GM18526 (cell line): ENCODE measurements around the gene SPIN1.

Experiments used
- POLR2A ChIP-seq: IDR thresholded peaks from 3 replicates; pipeline ENCODE4 v1.6.1; 2011; ENCODE audit not compliant: insufficient read length; ENCODE audit errors: extremely low read depth

Gene SPIN1

DNA sequence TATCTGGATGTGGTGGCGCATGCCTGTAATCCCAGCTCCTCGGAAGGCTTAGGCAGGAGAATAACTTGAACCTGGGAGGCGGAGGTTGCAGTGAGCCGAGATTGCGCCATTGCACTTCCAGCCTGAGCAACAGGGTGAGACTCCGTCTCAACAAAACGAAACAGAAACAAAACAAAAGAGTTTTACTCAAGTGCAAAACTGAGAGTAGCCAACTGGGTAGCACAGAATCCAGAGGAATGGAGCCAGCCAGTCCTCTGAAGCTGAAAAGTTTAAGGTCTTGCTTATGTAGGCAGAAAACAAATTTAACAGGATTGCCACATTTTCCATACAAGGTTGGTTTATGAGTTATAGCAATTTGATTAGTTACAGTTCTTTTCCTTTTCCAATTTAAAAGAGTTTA is 32.0 kb downstream of the SPIN1 start:
- no peak for TF ChIP-seq POLR2A

DNA sequence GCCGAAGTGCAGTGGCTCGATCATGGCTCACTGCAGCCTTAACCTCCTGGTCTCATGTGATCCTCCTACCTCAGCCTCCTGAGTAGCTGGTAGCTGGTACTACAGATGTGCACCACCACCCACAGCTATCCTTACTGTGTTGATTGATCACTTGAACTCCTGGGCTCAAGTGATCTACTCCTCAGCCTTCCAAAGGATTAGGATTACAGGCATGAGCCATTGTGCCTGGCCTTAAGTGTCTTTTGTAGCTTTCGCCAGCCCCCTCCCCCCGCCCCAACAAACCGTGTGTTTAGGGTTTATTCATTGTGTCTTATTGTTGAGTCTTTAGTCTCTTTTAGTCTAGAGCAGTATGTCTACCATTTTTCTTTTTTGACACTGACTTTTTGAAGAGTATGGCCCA is 33.1 kb downstream of the SPIN1 start:
- TF ChIP-seq POLR2A: no peak

DNA sequence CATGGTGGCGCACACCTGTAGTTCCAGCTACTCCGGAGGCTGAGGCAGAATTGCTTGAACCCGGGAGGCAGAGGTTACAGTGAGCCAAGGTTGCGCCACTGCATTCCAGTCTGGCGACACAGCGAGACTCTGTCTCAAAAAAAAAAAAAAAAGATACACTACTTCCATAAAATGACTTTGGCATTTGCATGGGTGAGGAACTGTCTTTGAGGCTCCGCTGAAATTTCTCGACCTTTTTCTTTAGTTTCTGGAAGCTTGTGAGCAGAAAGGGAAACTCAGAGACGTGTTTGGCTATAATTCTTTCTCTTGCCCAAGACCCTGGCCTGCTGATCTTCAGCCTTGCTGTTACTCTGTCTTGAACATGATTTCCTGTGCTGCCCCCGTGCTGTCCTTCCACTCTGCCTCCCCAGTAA is 37.3 kb downstream of the SPIN1 start:
- TF ChIP-seq POLR2A: no peak

GRCh38 chr9:88426651-88427050 is 38.4 kb downstream of the SPIN1 start:
- no peak for TF ChIP-seq POLR2A

GRCh38 chr9:88429595-88430430 is 41.6 kb downstream of the SPIN1 start:
- TF ChIP-seq POLR2A: no peak

- TF ChIP-seq POLR2A: no peak
Observed at GRCh38 chr9:88433583-88434255, 45.5 kb downstream of the SPIN1 start.

DNA sequence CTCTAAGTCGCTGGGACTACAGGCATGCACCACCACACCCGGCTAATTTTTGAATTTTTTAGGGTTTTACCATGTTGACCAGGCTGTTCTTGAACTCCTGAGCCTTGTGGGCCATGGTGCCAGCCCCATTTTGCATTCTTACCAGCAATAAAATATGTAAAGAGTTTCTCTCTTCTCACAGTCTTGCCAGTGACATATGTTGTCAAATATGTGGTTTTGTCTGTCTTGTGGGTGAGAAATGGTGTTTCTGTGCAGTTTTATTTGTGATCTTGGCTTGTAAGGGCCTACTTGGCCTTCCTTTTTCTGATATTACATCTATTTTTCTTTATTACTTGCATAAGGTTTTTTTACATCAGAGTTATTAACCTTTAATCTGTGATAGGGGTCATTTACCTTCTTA is 47.1 kb downstream of the SPIN1 start:
- no peak for TF ChIP-seq POLR2A

DNA sequence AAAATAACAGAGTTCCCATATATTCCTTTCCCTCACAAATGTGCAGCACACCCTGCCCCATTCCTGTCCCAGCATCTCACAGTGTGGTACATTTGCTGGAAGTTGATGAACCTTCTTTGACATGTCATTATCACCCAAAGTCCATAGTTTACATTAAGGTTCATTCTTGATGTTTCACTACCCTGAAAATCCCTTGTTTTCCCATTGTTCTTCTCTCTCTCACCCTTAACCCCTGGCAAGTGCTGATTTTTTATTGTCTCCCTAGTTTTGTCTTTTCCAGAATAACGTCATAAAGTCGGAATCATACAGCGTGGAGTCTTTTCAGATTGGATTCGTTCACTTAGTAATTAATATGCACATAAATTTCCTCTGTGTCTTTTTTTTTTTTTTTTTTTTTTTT is 48.1 kb downstream of the SPIN1 start:
- no peak for TF ChIP-seq POLR2A

DNA sequence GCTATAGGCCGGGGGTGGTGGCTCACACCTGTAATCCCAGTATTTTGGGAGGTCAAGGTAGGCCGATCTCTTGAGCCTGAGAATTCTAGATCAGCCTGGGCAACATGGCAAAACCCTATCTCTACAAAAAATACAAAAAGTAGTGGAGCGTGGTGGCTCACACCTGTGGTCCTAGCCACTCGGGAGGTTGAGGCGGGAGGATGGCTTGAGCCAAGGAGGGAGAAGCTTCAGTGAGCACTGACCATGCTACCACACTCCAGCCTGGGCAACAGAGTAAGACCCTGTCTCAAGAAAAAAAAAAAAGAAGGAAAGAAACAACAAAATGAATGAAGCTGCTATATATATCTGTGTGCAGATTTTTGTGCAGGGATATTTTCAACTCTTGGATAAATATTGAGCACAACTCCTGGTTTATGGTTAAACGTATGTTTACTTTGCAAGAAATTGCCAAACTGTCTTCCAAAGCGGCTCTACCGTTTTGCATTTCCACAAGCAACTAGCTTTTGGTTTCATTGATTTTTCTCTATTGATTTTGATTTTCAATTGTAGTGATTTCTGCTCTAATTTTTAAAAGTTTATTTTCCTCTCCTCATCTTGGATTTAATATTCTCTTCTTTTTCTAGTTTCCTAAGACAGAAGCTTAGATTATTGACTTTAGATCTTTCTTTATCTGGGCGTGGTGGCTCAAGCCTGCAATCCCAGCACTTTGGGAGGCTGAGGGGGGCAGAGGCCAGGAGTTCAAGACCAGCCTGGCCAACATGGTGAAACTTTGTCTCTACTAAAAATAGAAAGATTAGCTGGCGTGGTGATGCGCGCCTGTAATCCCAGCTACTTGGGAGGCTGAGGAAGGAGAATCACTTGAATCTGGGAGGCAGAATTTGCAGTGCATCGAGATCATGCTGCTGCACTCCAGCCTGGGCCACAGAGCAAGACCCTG is 49.2 kb downstream of the SPIN1 start:
- TF ChIP-seq POLR2A: no peak

DNA sequence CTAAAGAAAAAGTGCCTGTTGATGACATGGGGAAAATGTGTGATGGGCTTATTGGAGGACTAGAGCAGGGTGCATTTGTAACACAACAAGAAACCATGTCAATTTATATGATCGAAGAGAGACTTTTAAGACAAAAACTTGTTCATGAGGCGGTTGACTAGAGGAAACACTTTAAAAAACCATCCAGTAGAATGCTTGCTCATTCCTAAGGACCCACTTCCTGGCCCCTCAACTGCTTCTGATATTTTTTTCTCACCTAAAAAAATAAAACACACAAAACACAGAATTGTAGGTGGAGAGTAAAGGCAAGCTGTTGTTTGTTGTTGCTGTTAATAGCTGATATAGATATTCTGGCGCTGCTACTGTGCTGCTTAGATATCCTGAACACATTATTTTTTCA is 50.6 kb downstream of the SPIN1 start:
- no peak for TF ChIP-seq POLR2A

- TF ChIP-seq POLR2A: no peak
Observed at GRCh38 chr9:88441301-88442007, 53.2 kb downstream of the SPIN1 start.

GRCh38 chr9:88443480-88444113 is 55.4 kb downstream of the SPIN1 start:
- TF ChIP-seq POLR2A: no peak

GRCh38 chr9:88446728-88447127 is 58.5 kb downstream of the SPIN1 start:
- no peak for TF ChIP-seq POLR2A

DNA sequence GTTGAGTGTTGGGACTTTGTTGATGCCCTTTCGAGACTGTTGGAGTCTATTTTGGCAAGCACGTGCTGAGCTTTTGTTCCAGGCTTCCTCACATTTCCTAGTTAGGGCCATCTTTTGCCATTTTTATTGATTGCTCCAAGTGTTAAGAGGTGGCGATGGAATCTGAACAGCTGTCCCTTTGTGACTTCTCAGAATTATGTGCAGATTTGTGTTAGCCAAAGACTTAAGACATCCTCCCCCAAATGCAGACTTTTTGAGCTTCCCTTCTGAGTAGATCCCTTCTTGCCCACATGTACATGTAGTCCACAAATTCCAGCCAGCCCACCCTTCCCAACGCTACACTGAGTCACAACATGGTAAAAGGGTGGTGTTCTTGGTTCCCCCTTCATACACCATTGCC is 59.2 kb downstream of the SPIN1 start:
- TF ChIP-seq POLR2A: no peak
